Thymus (tissue), 11 donors: Measurements from ENCODE around the gene NXPH1. TPM values are rescaled to one million over a fixed set of nuclear protein-coding genes. Genes with fewer than 3 reads are reported as not detected.

ENCODE experiments used
- DNase-seq, 9 donors: peaks; one replicate each; pipeline ENCODE4 v3.0.0-alpha.2; 2013; ENCODE audit warnings: low spot score in 9 of 9, low read depth in 6 of 9, missing footprints in 1 of 9
- H3K27ac ChIP-seq, 2 donors: one replicate each; pipeline ENCODE4 v1.5.1; 2013; ENCODE audit warnings: control low read depth in 1 of 2, low read depth in 1 of 2, low read length in 1 of 2, mild to moderate bottlenecking in 1 of 2, moderate library complexity in 1 of 2
- H3K27me3 ChIP-seq, 2 donors: one replicate each; pipeline ENCODE4 v1.5.1; 2013; ENCODE audit warnings: low read length in 1 of 2; ENCODE audit not compliant: control insufficient read depth in 2 of 2, insufficient read depth in 1 of 2
- H3K36me3 ChIP-seq, 2 donors: one replicate each; pipeline ENCODE4 v1.5.1; 2013; ENCODE audit warnings: low read length in 1 of 2, mild to moderate bottlenecking in 1 of 2, moderate library complexity in 1 of 2; ENCODE audit not compliant: control insufficient read depth in 2 of 2, insufficient read depth in 2 of 2
- H3K4me1 ChIP-seq, 2 donors: one replicate each; pipeline ENCODE4 v1.5.1; 2013; ENCODE audit warnings: low read length in 2 of 2; ENCODE audit not compliant: control insufficient read depth in 2 of 2, insufficient read depth in 2 of 2
- H3K4me3 ChIP-seq, 2 donors: one replicate each; pipeline ENCODE4 v1.5.1; 2013; ENCODE audit warnings: low read length in 2 of 2, control low read depth in 1 of 2, mild to moderate bottlenecking in 1 of 2
- H3K9me3 ChIP-seq, 2 donors: one replicate each; pipeline ENCODE4 v1.5.1; 2013; ENCODE audit warnings: low read length in 1 of 2, mild to moderate bottlenecking in 1 of 2; ENCODE audit not compliant: control insufficient read depth in 2 of 2, insufficient read depth in 1 of 2
- WGBS: extraction: QIAGEN DNeasy Blood & Tissue Kit; methylation state at CpG from one replicate; pipeline ENCODE4 v1.1.7; 2013; 5-methylcytosine and 5-hydroxymethylcytosine counted together
- polyA plus RNA-seq: library from polyadenylated mRNA; stranded (reverse); fragments of 200-250 nt; gene quantifications from one replicate; pipeline ENCODE4 v1.2.3, GENCODE V29; 2013
- total RNA-seq: library from RNA; stranded (reverse); fragments of 120-200 nt; gene quantifications from one replicate; pipeline ENCODE4 v1.2.4, GENCODE V29; 2013
- donor health status: healthy.

Gene NXPH1
- total and polyA plus RNA-seq, 2 donors, result 0.05 to 0.07 TPM

- Histone ChIP-seq H3K4me3 (no peak overlapping the region), H3K4me1 (no peaks in the 10 kb centered on the region)
- DNase-seq, result no peak
Measured at GRCh38 chr7:8625612-8626011, 192.2 kb downstream of the NXPH1 start.

DNA sequence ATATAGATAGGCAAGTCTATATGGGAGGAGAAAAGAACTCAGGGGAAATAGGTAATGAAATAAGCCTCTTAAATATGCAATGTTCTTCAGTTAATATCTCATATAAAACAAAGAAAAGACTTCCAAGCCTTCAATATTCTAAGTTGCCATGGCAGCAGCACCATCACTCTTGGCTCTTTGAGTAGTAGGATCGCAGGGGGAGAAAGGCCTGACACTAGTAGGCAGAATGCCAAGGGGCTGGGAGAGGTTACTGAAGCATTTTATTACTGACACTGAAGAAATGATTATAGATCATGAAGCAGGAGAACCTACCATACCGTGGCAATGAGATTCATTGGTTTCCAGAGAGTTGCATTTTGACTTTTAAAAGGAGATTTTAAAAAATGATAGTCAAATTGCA is 193.9 kb downstream of the NXPH1 start:
- Histone ChIP-seq H3K4me1 (no peaks in the 10 kb centered on the region), H3K9me3 (no peaks in the 10 kb centered on the region), H3K27me3 (no peaks in the 10 kb centered on the region), H3K4me3 (no peak overlapping the region), H3K27ac (no peak overlapping the region), H3K36me3 (no peaks in the 10 kb centered on the region)
- no peak for DNase-seq
- WGBS, result 68% methylated on average over 2 of the region's 2 CpGs

More at GRCh38 chr7:8625612-8626011, 192.2 kb downstream of the NXPH1 start:
- Histone ChIP-seq H3K9me3 (no peaks in the 10 kb centered on the region), H3K36me3 (no peaks in the 10 kb centered on the region), H3K27ac (no peak overlapping the region), H3K27me3 (no peaks in the 10 kb centered on the region)

GRCh38 chr7:8628656-8629055 is 195.2 kb downstream of the NXPH1 start:
- H3K36me3 ChIP-seq, result no peaks in the 10 kb centered on the region
- no peak for DNase-seq
- H3K27ac ChIP-seq, result no peak overlapping the region
- no peak overlapping the region for H3K4me3 ChIP-seq
- H3K9me3 ChIP-seq, result no peaks in the 10 kb centered on the region
- no peaks in the 10 kb centered on the region for H3K4me1 ChIP-seq
- 94% methylated on average over 7 of the region's 7 CpGs for WGBS
- no peaks in the 10 kb centered on the region for H3K27me3 ChIP-seq

- DNase-seq, result no peak
Measured at GRCh38 chr7:8629504-8629903, 196.1 kb downstream of the NXPH1 start.

GRCh38 chr7:8637322-8637721 is 203.9 kb downstream of the NXPH1 start:
- no peaks in the 10 kb centered on the region for H3K27me3 ChIP-seq
- no peaks in the 10 kb centered on the region for H3K36me3 ChIP-seq
- H3K9me3 ChIP-seq, result no peaks in the 10 kb centered on the region
- 84% methylated on average over 4 of the region's 4 CpGs for WGBS
- H3K27ac ChIP-seq, result no peak overlapping the region
- H3K4me1 ChIP-seq, result no peaks in the 10 kb centered on the region
- no peak overlapping the region for H3K4me3 ChIP-seq
- DNase-seq, result no peak

More at GRCh38 chr7:8629504-8629903, 196.1 kb downstream of the NXPH1 start:
- H3K36me3 ChIP-seq, result no peaks in the 10 kb centered on the region
- no peak overlapping the region for H3K27ac ChIP-seq
- H3K9me3 ChIP-seq, result no peaks in the 10 kb centered on the region
- H3K27me3 ChIP-seq, result no peaks in the 10 kb centered on the region
- H3K4me3 ChIP-seq, result no peak overlapping the region
- WGBS, result 95% methylated on average over 3 of the region's 3 CpGs
- H3K4me1 ChIP-seq, result no peaks in the 10 kb centered on the region

DNA sequence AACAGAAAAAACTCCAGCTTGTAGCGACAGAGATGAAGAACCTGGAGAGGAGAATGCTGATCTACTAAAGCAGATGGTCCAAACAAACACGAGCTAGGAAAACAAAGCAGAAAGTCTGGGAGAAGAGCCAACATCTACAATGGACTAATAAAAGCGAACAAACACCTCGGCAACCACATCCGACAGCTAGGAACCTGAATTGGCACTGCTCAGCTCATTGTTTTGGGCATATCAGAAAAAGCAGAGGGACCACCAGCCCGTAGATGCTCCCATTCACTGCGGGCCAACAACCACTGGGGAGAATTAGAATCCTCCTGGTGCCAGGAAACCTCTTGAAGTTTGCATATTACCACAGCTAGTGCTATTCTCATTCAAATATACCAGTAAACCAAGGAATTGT is 204.7 kb downstream of the NXPH1 start:
- no peak overlapping the region for H3K4me3 ChIP-seq
- no peaks in the 10 kb centered on the region for H3K4me1 ChIP-seq
- H3K27me3 ChIP-seq, result no peaks in the 10 kb centered on the region
- no peaks in the 10 kb centered on the region for H3K36me3 ChIP-seq
- no peak overlapping the region for H3K27ac ChIP-seq
- no peaks in the 10 kb centered on the region for H3K9me3 ChIP-seq
- DNase-seq, result no peak
- 75% methylated on average over 7 of the region's 7 CpGs for WGBS

GRCh38 chr7:8639668-8640067 is 206.3 kb downstream of the NXPH1 start:
- H3K4me1 ChIP-seq, result no peaks in the 10 kb centered on the region
- no peak for DNase-seq
- no peaks in the 10 kb centered on the region for H3K9me3 ChIP-seq
- H3K4me3 ChIP-seq, result no peak overlapping the region
- WGBS, result 89% methylated on average over 5 of the region's 5 CpGs
- no peaks in the 10 kb centered on the region for H3K36me3 ChIP-seq
- no peak overlapping the region for H3K27ac ChIP-seq
- no peaks in the 10 kb centered on the region for H3K27me3 ChIP-seq

GRCh38 chr7:8640671-8641070 is 207.3 kb downstream of the NXPH1 start:
- 82% methylated on average over 1 of the region's 1 CpG for WGBS
- DNase-seq, result no peak
- H3K27ac ChIP-seq, result no peak overlapping the region

GRCh38 chr7:8668627-8669500 is 235.5 kb downstream of the NXPH1 start:
- WGBS, result 72% methylated on average over 6 of the region's 6 CpGs
- no peaks in the 10 kb centered on the region for H3K36me3 ChIP-seq
- no peaks in the 10 kb centered on the region for H3K4me1 ChIP-seq
- no peak overlapping the region for H3K27ac ChIP-seq
- no peaks in the 10 kb centered on the region for H3K27me3 ChIP-seq
- peaks cover 0 to 9% of the 10 kb centered on the region in 2 donors for H3K9me3 ChIP-seq
- no peak overlapping the region for H3K4me3 ChIP-seq
- DNase-seq, result no peak

More at GRCh38 chr7:8640671-8641070, 207.3 kb downstream of the NXPH1 start:
- Histone ChIP-seq H3K9me3 (no peaks in the 10 kb centered on the region), H3K4me1 (no peaks in the 10 kb centered on the region), H3K36me3 (no peaks in the 10 kb centered on the region), H3K27me3 (no peaks in the 10 kb centered on the region), H3K4me3 (no peak overlapping the region)
